GM19023 (cell line): ENCODE results near the gene IFIT1.
A peak's percentile ranks its signal among the peaks of the same experiment; 100 is the strongest.
"Not testable (repeated sequence)": the region's sequence is repeated elsewhere in the genome, so short reads cannot be mapped to it uniquely, and the experiment has no call there.

ENCODE experiments used
- ATAC-seq: cut with Tn5 transposase; IDR thresholded peaks from one replicate; pipeline ENCODE4 v1.9.1; 2021; ENCODE audit warnings: mild to moderate bottlenecking, moderate library complexity; ENCODE audit not compliant: unreplicated experiment

The IFIT1 gene

GRCh38 chr10:89393898-89394297 is 1.5 kb downstream of the IFIT1 start:
- no peak for ATAC-seq

DNA sequence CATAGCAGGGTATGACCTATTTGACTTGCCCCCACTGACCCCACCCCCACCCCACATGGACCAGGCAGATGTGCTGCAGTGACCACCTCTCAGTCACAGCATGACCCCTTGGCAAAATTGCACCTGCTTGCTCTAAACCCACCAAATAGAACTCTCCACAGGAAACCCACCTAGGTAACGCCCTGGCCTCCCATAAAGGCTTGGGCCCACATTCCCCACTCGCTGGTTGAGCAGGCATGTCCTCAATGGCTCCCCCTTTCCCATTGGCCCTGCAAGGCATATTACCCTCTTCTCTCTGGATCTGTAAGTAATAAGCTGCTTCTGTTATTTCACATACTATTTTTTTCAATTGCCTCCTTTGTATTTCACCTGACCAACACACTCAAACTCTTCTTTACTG is 2.7 kb downstream of the IFIT1 start:
- no peak for ATAC-seq

GRCh38 chr10:89398003-89398749 is 5.8 kb downstream of the IFIT1 start:
- no peak for ATAC-seq

GRCh38 chr10:89399956-89400355 is 7.5 kb downstream of the IFIT1 start:
- no peak for ATAC-seq

DNA sequence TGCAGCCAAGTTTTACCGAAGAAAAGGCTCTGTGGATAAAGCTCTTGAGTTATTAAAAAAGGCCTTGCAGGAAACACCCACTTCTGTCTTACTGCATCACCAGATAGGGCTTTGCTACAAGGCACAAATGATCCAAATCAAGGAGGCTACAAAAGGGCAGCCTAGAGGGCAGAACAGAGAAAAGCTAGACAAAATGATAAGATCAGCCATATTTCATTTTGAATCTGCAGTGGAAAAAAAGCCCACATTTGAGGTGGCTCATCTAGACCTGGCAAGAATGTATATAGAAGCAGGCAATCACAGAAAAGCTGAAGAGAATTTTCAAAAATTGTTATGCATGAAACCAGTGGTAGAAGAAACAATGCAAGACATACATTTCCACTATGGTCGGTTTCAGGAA is 10.6 kb downstream of the IFIT1 start:
- no peak for ATAC-seq

GRCh38 chr10:89404104-89405047 is 12.0 kb downstream of the IFIT1 start:
- no peak for ATAC-seq

GRCh38 chr10:89406178-89406577 is 13.8 kb downstream of the IFIT1 start:
- ATAC-seq: not testable (repeated sequence)

- ATAC-seq: not testable (repeated sequence)
Measured at GRCh38 chr10:89407792-89408191, 15.4 kb downstream of the IFIT1 start.

DNA sequence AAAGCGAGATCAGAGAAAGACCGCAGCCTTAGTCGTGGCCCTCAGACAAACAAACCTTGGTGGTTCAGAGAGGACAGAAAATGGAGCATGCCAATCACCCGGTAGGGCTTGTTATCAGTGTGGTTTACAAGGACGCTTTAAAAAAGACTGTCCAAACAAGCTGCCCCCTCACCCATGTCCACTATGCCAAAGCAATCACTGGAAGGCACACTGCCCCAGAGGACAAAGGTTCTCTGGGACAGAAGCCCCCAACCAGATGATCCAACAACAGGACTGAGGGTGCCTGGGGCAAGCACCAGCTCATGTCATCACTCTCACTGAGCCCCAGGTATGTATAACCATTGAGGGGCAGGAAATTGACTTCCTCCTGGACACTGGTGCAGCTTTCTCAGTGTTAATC is 16.9 kb downstream of the IFIT1 start:
- ATAC-seq: not testable (repeated sequence)

GRCh38 chr10:89410551-89410950 is 18.1 kb downstream of the IFIT1 start:
- not testable (repeated sequence) for ATAC-seq

- not testable (repeated sequence) for ATAC-seq
Measured at GRCh38 chr10:89411135-89411534, 18.7 kb downstream of the IFIT1 start.

GRCh38 chr10:89412276-89412675 is 19.9 kb downstream of the IFIT1 start:
- not testable (repeated sequence) for ATAC-seq

DNA sequence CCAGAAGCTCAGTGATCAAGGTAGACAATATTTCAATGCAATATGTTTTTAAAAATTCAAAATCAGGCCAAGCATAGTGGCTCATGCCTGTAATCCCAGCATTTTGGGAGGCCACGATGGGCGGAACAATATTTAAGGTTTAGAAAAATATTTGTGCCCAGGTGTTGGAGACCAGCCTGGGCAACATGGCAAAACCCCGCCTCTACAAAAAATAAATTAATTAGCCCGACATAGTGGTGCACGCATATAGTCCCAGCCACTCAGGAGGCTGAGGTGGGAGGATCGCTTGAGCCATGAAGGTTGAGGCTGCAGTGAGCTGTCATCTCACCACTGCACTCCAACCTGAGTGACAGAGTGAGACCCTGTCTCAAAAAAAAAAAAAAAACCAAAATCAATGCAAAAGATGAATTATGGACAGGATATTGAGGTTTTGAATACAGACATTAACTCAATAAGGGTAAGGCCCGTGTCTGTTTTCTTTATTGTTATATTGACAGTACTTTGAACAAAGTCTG is 21.0 kb downstream of the IFIT1 start:
- ATAC-seq: no peak

GRCh38 chr10:89414146-89414878 is 21.9 kb downstream of the IFIT1 start, which contains the start of gene IFIT5:
IFIT5 (plus strand) TSS chr10:89414568; CDS start chr10:89414799, 231 bp downstream.
- peak; percentile 65 for ATAC-seq

- ATAC-seq: peak; percentile 37
Measured at GRCh38 chr10:89414879-89415821, 22.7 kb downstream of the IFIT1 start.

DNA sequence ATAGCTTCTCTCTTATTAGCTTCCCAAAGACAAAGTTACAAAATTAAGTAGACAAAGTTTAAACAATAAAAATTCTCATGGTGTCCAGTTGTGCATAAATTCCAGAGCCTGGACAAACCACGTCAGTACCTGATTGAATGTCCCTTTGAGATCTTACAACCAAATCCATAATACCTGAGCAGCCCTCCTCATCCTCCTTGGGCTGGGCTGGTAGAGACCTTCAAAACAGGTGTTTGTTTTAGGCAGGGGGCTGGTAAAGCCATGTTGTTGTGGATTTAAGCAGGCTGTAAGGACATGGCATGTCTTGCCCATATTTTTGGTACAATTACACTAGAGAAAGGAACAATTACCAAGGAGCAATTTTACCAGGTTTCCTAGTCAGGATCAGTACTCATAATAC is 24.0 kb downstream of the IFIT1 start:
- no peak for ATAC-seq

GRCh38 chr10:89419548-89419947 is 27.1 kb downstream of the IFIT1 start:
- no peak for ATAC-seq

DNA sequence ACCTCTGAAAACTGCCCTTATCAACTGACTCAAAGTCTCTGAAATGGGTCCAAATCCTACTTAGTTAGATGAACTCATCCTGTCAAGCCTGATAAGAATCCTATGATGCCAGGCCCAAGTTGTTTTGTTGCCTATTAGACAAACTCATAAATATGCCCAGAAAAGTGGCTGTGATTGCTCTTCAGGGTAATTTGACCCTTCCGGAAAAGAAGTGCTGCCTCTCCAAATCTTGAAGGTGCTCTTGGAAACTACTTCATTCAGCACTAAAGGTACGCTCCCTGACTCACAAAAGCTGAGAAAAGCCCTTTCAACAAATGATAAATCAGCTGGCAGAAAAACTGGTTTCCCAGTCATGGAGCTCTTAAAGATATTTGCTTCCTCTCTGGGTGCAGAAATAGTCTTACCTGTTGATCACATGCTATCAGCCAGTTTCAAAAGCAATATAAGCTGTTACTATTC is 28.6 kb downstream of the IFIT1 start:
- no peak for ATAC-seq

- ATAC-seq: no peak
Measured at GRCh38 chr10:89425000-89425399, 32.6 kb downstream of the IFIT1 start.
